ENCODE data around the gene RBPMS2.
"Not testable (repeated sequence)": the region's sequence is repeated elsewhere in the genome, so short reads cannot be mapped to it uniquely, and the experiment has no call there.

Gene RBPMS2

DNA sequence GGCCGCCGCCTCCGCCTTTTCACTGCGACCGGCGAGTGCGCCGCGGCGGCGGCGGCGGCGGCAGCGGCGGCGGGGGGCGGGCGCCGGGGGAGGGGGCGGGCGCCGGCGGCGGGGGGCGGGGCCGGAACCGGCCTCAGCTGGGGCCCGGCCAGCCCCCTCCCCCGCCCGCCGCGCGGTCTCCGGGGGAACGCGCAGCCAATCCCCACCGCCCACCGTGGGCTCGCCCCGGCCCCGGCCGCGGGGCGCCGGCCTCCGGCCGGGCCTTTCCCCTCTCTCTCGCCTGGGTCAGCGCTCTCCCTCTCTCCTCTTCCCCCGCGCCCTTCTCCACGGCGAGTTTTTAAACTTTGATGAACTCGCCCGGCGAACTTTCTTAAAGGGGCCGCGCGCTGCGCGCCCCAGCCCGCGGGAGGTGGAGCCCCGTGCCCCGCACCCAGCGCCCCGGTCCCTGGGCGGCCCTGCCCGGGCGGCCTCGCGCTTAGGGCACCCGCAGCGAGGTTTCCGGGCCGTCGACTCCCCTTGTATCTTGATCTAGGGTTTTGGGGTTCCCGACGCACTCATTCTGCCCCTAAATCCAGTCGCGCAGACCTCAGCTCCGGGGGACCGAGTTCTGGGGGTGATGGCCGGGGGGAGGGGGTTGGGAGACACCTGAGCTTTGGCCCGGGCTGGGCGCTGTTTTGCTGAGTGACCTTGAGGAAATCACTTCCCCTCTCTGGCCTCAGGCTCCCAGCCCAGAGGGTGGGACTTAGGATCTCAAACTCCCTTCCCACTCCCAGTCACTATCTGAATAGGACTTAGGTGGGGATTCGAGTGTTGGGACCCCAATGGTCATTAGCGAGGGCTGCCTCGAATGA is at the start of gene RBPMS2:
TSS of gene RBPMS2 (minus strand) at position 39 of the 851 bp plus-strand sequence. CDS start 270 bp downstream, outside the sequence.
- no peak for DNase-seq (ENCODE audit: low spot score)

DNA sequence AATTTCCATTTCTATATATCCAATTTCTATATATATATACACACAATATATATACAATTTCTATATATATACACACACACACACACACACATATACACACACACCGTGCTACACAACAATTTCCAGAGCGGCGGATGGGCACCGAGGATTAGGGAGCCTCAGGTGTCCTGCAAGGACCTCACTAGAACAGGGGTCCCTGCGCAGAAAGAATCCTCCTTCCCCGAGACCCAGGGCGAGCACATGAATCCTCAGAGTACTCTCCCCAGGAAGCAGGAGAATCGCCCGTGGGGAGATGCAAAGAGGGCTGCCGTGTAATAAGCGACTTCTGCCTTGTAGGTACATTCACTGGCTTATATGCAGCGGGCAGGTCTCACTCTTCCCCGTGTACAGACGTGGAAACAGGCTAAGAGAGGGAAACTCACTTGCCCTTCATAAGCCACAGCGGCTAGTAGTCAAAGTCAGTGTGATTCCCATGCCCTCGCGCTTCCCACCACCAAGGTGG is 49.6 kb upstream of the RBPMS2 start:
- DNase-seq (ENCODE audit: low spot score): no peak

DNA sequence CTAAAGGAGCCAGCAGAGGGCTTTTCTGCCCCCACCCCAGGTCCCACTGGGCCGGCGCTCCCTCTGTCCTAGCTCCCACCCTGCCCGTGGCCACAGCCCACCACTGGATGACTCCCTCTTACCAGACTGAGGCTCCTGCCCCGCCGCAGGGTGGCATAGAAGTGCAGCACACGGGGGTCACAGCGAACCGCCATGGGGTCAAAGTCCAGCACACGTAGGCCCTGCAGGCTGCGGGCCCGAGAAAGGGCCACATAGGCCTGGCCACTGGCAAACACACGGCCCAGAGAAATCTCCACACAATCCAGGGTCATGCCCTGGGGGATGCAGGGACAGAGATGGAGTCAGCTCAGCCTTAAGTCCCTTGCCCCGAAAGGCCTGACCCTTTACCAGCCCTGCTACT is 41.1 kb upstream of the RBPMS2 start:
- DNase-seq (ENCODE audit: low spot score): no peak

GRCh38 chr15:64814965-64815364 is 39.6 kb upstream of the RBPMS2 start:
- not testable (repeated sequence) for DNase-seq (ENCODE audit: low spot score)

DNA sequence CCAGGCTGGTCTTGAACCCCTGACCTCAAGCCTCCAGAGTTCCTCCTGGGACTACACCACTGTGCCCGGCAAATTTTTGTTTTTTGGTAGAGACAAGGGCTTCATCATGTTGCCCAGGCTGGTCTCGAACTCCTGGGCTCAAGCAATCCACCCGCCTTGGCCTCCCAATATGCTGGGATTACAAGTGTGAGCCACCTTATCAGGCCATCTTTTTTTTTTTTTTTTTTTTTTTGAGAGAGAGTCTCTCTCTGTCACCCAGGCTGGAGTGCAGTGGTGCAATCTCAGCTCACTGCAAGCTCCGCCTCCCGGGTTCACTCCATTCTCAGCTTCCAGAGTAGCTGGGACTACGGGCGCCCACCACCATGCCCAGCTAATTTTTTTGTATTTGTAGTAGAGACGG is 38.9 kb upstream of the RBPMS2 start:
- DNase-seq (ENCODE audit: low spot score): not testable (repeated sequence)

- DNase-seq (ENCODE audit: low spot score): no peak
Measured at GRCh38 chr15:64813075-64813474, 37.7 kb upstream of the RBPMS2 start.

- DNase-seq (ENCODE audit: low spot score): no peak
Measured at GRCh38 chr15:64810497-64811326, 35.3 kb upstream of the RBPMS2 start.

- peak; percentile 90 for DNase-seq (ENCODE audit: low spot score)
Measured at GRCh38 chr15:64809649-64810496, 34.5 kb upstream of the RBPMS2 start.

DNA sequence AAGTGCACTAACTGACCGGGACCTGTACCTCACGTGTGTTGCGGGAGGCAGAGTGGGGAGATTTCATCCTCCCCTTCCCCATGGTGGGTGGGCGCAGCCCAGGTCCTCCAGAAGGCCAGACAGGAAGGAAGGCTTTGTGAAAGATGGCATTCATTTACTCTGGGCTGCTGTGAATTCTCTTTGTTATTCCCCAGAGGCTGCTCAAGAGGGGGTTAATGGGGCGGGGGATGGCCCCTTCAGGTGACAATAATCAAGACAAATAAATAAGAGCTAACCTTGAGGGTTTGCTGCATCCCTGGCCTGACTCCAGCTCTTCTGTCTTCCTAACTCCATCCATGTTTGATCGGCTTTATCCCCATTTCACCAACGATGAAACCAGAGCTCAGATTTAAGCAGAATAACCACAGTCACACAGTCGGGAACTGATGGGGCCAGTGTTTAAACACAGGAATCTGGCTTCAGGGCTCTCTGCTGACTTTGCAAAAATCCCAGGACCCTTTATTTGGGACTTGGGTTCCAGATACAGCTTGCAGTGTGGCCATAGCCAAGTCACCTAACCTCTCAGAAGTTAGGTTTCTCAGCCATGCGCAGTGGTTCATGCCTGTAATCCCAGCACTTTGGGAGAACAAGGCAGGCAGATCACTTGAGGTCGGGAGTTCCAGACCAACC is 33.5 kb upstream of the RBPMS2 start:
- DNase-seq (ENCODE audit: low spot score): no peak

DNA sequence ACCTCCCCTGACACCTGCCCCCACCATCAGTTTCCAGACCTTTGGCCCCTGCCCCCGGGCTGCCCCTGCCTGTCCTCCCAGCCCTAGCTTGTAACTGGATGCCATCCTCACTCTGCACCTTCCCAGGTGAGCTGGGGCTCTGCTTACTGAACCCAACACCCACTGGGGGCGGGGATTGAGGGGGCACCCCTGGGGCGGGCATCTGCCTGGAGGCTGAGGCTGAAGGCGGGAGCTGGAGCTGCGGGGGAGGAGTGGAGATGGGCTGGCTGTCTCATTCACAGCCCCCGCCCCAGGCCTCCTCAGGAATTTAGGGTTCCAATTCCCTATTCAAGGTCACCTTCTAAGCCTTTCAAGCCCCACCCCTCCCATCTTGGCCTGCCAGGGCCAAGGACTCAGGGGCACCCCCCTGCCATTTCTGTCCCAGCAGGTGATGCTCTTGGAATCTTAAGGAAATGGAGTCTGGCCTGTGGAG is 32.4 kb upstream of the RBPMS2 start:
- no peak for DNase-seq (ENCODE audit: low spot score)

- no peak for DNase-seq (ENCODE audit: low spot score)
Measured at GRCh38 chr15:64807051-64807749, 31.8 kb upstream of the RBPMS2 start.

DNA sequence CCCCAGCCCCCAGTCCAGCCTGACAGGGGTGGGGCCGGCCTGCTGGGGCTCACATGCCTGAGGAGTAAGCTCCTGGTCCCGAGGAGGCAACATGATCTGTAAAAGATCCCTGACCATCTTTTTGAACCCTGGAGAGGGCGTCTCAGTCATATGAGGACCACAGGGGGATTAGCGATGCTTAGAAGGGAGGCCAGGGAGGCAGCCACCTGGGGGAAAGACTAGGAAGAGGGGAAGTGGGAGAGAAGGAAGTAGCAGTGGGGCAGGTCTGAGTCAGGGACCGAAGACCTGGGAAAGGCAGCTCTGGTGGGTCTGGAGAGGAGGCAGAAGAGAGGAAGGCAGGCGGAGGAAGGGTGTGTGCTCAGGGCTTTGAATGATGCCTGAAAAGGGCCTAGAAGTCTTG is 31.1 kb upstream of the RBPMS2 start:
- no peak for DNase-seq (ENCODE audit: low spot score)

DNA sequence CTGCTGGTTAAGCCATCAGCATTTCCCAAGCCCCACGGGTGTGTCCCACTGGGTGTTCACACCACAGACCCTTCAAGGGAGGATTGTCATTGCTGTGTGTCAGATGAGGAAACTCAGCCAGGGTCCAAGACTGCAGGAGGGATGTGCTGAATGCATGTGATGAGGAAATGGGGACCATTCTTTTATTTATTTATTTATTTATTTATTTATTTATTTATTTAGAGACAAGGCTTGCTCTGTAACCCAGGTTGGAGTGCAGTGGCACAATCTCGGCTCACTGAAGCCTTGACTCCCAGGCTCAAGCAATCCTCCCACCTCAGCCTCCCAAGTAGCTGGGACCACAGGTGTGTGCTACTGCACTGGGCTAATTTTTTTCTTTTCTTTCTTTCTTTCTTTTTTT is 29.2 kb upstream of the RBPMS2 start:
- no peak for DNase-seq (ENCODE audit: low spot score)

DNA sequence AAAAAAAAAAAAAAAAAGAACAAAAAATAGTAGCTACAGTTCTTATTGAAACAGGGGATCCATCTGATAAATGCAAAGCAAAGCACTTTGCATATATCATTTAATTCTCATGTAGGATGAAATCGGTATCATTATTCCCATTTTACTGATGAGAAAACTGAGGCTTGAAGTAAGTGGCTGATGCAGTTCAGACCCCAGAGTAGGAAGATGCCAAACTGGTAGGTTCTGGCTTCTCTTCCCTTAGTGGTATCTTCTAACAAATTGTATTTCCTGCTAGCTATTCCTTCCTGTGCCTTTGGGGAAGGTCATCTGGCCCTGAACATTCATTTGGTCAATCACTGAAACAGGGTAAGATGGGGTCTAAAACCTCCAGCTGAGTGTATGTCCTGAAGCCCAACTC is 28.1 kb upstream of the RBPMS2 start:
- no peak for DNase-seq (ENCODE audit: low spot score)

GRCh38 chr15:64800476-64800875 is 25.1 kb upstream of the RBPMS2 start:
- DNase-seq (ENCODE audit: low spot score): no peak

- not testable (repeated sequence) for DNase-seq (ENCODE audit: low spot score)
Measured at GRCh38 chr15:64798905-64799304, 23.5 kb upstream of the RBPMS2 start.

DNA sequence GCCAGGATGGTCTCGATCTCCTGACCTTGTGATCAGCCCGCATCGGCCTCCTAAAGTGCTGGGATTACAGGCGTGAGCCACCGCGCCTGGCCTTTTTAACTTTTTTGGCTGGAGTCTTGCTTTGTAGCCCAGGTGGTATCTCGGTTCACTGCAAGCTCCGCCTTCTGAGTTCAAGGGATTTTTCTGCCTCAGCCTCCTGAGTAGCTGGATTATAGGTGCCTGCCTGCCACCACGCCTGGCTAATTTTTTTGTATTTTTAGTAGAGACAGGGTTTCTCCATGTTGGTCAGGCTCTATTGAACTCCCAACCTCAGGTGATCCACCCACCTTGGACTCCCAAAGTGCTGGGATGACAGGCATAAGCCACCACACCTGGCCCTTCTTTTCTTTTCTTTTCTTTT is 20.5 kb upstream of the RBPMS2 start:
- not testable (repeated sequence) for DNase-seq (ENCODE audit: low spot score)

DNA sequence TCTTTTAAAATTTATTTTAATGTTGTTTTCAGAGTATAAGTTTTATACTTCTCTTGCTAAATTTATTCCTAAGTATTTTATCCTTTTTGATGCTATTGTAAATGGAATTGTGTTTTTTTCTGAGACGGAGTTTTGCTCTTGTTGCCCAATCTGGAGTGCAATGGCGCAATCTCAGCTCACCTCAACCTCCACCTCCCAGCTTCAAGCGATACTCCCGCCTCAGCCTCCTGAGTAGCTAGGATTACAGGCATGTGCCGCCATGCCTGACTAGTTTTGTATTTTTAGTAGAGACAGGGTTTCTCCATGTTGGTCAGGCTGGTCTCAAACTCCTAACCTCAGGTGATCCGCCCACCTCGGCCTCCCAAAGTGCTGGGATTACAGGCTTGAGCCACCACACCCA is 19.9 kb upstream of the RBPMS2 start:
- DNase-seq (ENCODE audit: low spot score): not testable (repeated sequence)

DNA sequence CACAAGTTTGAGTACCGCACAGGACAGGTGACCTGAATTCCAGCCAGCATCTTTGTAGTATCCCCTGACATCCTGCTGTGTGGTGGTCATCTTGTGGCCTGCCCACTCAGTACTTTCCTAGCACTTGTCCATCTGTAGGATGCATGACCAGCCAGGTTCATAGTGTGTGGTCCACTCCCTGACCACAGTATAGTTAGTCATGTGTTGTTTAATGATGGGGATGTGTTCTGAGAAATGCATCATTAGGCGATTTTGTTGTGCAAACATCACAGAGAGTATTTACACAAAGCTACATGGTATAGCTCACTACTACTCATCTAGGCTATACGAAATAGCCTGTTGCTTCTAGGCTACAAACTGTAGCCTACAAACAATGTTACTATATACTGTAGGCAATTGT is 16.9 kb upstream of the RBPMS2 start:
- DNase-seq (ENCODE audit: low spot score): no peak

GRCh38 chr15:64791401-64791800 is 16.0 kb upstream of the RBPMS2 start:
- DNase-seq (ENCODE audit: low spot score): no peak

- DNase-seq (ENCODE audit: low spot score): no peak
Measured at GRCh38 chr15:64783796-64784195, 8.4 kb upstream of the RBPMS2 start.
